Neural cell (in vitro differentiated cells): ENCODE measurements around the gene DGKI.
A peak's percentile ranks its signal among the peaks of the same experiment; 100 is the strongest.

Experiments used
- EP300 ChIP-seq: fragments of 450-650 bp; conservative IDR thresholded peaks from 2 replicates; pipeline ENCODE4 v1.6.1; 2014; ENCODE audit warnings: antibody characterized with exemption, mild to moderate bottlenecking, moderate library complexity; ENCODE audit not compliant: poor library complexity, severe bottlenecking
- TF ChIP-seq, protein P1 (sequence below): fragments of 450-650 bp; IDR thresholded peaks from 2 replicates; pipeline ENCODE4 v1.5.1; 2014; ENCODE audit warnings: antibody characterized with exemption, mild to moderate bottlenecking, moderate library complexity; ENCODE audit not compliant: poor library complexity, severe bottlenecking
- TF ChIP-seq, protein P2 (sequence below): IDR thresholded peaks from 2 replicates; pipeline ENCODE4 v1.6.1; 2012; ENCODE audit warnings: borderline replicate concordance

- TF ChIP-seq, protein P1, sequence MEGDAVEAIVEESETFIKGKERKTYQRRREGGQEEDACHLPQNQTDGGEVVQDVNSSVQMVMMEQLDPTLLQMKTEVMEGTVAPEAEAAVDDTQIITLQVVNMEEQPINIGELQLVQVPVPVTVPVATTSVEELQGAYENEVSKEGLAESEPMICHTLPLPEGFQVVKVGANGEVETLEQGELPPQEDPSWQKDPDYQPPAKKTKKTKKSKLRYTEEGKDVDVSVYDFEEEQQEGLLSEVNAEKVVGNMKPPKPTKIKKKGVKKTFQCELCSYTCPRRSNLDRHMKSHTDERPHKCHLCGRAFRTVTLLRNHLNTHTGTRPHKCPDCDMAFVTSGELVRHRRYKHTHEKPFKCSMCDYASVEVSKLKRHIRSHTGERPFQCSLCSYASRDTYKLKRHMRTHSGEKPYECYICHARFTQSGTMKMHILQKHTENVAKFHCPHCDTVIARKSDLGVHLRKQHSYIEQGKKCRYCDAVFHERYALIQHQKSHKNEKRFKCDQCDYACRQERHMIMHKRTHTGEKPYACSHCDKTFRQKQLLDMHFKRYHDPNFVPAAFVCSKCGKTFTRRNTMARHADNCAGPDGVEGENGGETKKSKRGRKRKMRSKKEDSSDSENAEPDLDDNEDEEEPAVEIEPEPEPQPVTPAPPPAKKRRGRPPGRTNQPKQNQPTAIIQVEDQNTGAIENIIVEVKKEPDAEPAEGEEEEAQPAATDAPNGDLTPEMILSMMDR: peak; percentile 36
- TF ChIP-seq, protein P2, sequence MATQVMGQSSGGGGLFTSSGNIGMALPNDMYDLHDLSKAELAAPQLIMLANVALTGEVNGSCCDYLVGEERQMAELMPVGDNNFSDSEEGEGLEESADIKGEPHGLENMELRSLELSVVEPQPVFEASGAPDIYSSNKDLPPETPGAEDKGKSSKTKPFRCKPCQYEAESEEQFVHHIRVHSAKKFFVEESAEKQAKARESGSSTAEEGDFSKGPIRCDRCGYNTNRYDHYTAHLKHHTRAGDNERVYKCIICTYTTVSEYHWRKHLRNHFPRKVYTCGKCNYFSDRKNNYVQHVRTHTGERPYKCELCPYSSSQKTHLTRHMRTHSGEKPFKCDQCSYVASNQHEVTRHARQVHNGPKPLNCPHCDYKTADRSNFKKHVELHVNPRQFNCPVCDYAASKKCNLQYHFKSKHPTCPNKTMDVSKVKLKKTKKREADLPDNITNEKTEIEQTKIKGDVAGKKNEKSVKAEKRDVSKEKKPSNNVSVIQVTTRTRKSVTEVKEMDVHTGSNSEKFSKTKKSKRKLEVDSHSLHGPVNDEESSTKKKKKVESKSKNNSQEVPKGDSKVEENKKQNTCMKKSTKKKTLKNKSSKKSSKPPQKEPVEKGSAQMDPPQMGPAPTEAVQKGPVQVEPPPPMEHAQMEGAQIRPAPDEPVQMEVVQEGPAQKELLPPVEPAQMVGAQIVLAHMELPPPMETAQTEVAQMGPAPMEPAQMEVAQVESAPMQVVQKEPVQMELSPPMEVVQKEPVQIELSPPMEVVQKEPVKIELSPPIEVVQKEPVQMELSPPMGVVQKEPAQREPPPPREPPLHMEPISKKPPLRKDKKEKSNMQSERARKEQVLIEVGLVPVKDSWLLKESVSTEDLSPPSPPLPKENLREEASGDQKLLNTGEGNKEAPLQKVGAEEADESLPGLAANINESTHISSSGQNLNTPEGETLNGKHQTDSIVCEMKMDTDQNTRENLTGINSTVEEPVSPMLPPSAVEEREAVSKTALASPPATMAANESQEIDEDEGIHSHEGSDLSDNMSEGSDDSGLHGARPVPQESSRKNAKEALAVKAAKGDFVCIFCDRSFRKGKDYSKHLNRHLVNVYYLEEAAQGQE: no peak
- no peak for TF ChIP-seq EP300
Measured at GRCh38 chr7:137816696-137817320, 30.0 kb downstream of the DGKI start.
